OCI-LY1 (cell line): Measurements from ENCODE around the gene CCDC40.

Experiments
- H2AFZ ChIP-seq: fragments of 200-600 bp; sonication (generic), shearing (Covaris generic); 2 replicates; pipeline ENCODE4 v1.6.0; 2014; ENCODE audit warnings: antibody characterized with exemption, mild to moderate bottlenecking, low read length
- H3F3A ChIP-seq: fragments of 200-600 bp; sonication (generic), shearing (Covaris generic); 2 replicates; pipeline ENCODE4 v1.6.0; 2014; ENCODE audit warnings: mild to moderate bottlenecking, antibody characterized with exemption, low read length, moderate library complexity; ENCODE audit not compliant: insufficient read depth
- H3K27ac ChIP-seq: fragments of 200-600 bp; sonication (generic); 2 replicates; pipeline ENCODE4 v1.5.1; 2014; ENCODE audit warnings: low read length, mixed run types, mild to moderate bottlenecking, low read depth; ENCODE audit not compliant: poor library complexity, severe bottlenecking
- H3K27me3 ChIP-seq: fragments of 200-600 bp; sonication (generic); 2 replicates; pipeline ENCODE4 v1.6.0; 2014; ENCODE audit warnings: antibody characterized with exemption, mild to moderate bottlenecking, low read length, moderate library complexity; ENCODE audit not compliant: insufficient read depth
- H3K36me3 ChIP-seq: fragments of 200-600 bp; sonication (generic); 2 replicates; pipeline ENCODE4 v1.6.1; 2014; ENCODE audit warnings: mild to moderate bottlenecking, antibody characterized with exemption, low read length, moderate library complexity, mixed read lengths; ENCODE audit not compliant: insufficient read depth
- H3K4me1 ChIP-seq: fragments of 200-600 bp; sonication (generic); 2 replicates; pipeline ENCODE4 v1.5.1; 2014; ENCODE audit warnings: mild to moderate bottlenecking, low read length, moderate library complexity; ENCODE audit not compliant: insufficient read depth, severe bottlenecking
- H3K4me2 ChIP-seq: fragments of 200-600 bp; sonication (generic), shearing (Covaris generic); 2 replicates; pipeline ENCODE4 v1.6.1; 2014; ENCODE audit warnings: low read length
- H3K4me3 ChIP-seq: fragments of 200-600 bp; sonication (generic); 2 replicates; pipeline ENCODE4 v1.5.1; 2014; ENCODE audit warnings: low read length, low read depth, mild to moderate bottlenecking, mixed read lengths; ENCODE audit not compliant: poor library complexity, severe bottlenecking
- H3K79me2 ChIP-seq: fragments of 200-600 bp; shearing (Covaris generic); 2 replicates; pipeline ENCODE4 v1.6.1; 2016; ENCODE audit warnings: mixed run types, low read length, mixed read lengths; ENCODE audit not compliant: insufficient read depth
- H3K9ac ChIP-seq: fragments of 200-600 bp; sonication (generic), shearing (Covaris generic); 2 replicates; pipeline ENCODE4 v1.6.1; 2014; ENCODE audit warnings: mild to moderate bottlenecking, low read length, mixed read lengths
- H3K9me2 ChIP-seq: fragments of 200-600 bp; sonication (generic), shearing (Covaris generic); 2 replicates; pipeline ENCODE4 v1.6.1; 2014; ENCODE audit warnings: low read depth, mild to moderate bottlenecking, low read length, mixed read lengths
- H3K9me3 ChIP-seq: fragments of 200-600 bp; shearing (Covaris generic); 2 replicates; pipeline ENCODE4 v1.6.1; 2014; ENCODE audit warnings: low read length, mixed read lengths
- H4K20me1 ChIP-seq: fragments of 200-600 bp; sonication (generic), shearing (Covaris generic); 2 replicates; pipeline ENCODE4 v1.6.0; 2016; ENCODE audit warnings: mild to moderate bottlenecking, low read length; ENCODE audit not compliant: insufficient read depth
- EZH2 ChIP-seq: fragments of 200-600 bp; sonication (generic), shearing (Covaris generic); IDR thresholded peaks from 2 replicates; pipeline ENCODE4 v1.8.0; 2017; ENCODE audit warnings: borderline replicate concordance, mixed run types, mild to moderate bottlenecking, antibody characterized with exemption, low read length, moderate library complexity, mixed read lengths
- TF ChIP-seq, protein P1 (sequence below): fragments of 200-600 bp; sonication (generic), shearing (Covaris generic); IDR thresholded peaks from 2 replicates; pipeline ENCODE4 v1.5.1; 2017; ENCODE audit warnings: mild to moderate bottlenecking, antibody characterized with exemption, low read length, moderate library complexity, mixed read lengths

CCDC40 gene

DNA sequence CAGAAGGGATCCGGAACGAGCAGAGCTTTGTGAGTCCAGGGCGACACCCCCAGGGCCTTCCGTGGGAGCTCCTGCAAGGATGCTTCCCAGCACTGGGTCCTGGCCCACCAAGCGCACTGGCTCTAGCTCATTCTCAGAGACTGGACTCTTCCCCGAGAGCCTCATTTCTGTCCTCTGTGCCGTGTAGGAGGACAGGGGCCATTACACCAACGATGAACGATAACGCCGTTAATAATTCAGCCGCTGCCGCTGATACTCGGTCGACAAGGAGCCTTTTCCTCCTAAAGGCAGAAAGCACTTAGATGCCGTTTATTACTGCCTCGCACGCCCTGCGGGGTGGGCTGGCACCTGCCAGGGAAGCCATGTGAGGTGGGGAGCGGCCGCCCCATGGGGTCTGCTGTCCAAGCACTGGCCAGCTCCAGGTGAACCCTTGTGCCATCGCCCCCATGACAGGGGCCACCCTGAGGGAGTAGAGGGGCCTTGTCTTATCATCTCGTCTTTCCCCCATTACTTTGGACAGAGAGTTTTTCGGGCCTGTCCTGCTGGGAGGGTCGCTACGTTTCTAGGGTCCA is 34.3 kb upstream of the CCDC40 start:
- no peaks in the 10 kb centered on the region for H3K9me2 ChIP-seq
- H3K4me3 ChIP-seq, result no peak overlapping the region
- no peaks in the 10 kb centered on the region for H3K79me2 ChIP-seq
- H2AFZ ChIP-seq, result no peak overlapping the region
- H3K4me2 ChIP-seq, result no peak overlapping the region
- H3K27me3 ChIP-seq, result peaks cover under 1% of the 10 kb centered on the region; the same call in 1 of the 2 replicates
- no peak overlapping the region for H3K9ac ChIP-seq
- H3K36me3 ChIP-seq, result no peaks in the 10 kb centered on the region
- H3K9me3 ChIP-seq, result no peaks in the 10 kb centered on the region
- H3K27ac ChIP-seq, result no peak overlapping the region
- TF ChIP-seq EZH2, result no peak
- TF ChIP-seq, protein P1, sequence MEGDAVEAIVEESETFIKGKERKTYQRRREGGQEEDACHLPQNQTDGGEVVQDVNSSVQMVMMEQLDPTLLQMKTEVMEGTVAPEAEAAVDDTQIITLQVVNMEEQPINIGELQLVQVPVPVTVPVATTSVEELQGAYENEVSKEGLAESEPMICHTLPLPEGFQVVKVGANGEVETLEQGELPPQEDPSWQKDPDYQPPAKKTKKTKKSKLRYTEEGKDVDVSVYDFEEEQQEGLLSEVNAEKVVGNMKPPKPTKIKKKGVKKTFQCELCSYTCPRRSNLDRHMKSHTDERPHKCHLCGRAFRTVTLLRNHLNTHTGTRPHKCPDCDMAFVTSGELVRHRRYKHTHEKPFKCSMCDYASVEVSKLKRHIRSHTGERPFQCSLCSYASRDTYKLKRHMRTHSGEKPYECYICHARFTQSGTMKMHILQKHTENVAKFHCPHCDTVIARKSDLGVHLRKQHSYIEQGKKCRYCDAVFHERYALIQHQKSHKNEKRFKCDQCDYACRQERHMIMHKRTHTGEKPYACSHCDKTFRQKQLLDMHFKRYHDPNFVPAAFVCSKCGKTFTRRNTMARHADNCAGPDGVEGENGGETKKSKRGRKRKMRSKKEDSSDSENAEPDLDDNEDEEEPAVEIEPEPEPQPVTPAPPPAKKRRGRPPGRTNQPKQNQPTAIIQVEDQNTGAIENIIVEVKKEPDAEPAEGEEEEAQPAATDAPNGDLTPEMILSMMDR, result no peak
- H3F3A ChIP-seq, result no peaks in the 10 kb centered on the region
- no peaks in the 10 kb centered on the region for H4K20me1 ChIP-seq
- H3K4me1 ChIP-seq, result no peaks in the 10 kb centered on the region

DNA sequence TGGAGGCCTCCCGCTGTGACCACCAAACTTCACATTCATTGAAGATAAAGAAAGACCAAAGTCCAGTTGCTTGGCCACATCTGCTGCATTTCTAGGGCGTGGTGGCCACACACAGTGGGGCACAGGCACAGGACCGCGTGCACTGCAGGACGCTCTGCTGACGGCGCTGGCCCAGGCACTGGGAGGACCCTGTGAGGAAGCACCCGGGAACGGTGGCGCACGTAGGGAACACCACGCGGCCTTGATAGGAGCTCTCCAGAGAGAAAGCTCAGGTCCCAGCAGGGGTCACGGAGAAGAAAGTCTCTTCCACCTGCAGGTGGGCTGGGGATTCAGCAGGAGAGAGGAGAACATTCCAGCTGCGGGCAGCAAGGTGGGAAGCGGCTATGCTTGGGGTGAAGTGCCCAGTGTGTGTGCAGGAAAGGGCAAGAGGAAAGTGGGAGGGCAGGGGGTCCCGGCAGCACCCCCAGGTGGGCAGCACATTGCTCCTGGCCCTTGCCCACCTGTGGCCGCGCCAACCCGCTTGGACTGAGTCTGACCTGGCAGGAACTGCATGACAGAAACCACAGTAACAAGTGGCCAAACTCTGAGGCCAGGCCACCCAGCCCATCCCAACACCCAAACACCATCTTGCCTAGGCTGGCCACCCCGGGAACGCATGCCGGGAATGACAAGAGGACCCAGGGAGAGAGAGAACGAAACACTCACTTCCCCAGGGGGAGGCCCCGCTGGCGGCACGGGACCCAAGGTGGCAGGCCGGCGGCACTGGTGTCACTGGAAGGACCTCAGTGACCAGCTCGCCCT is 33.6 kb upstream of the CCDC40 start:
- Histone ChIP-seq H2AFZ (no peak overlapping the region), H3K27me3 (peaks cover 4% of the 10 kb centered on the region; the same call in 1 of the 2 replicates), H4K20me1 (no peaks in the 10 kb centered on the region), H3K27ac (no peak overlapping the region), H3K4me3 (no peak overlapping the region), H3F3A (no peaks in the 10 kb centered on the region), H3K9me2 (no peaks in the 10 kb centered on the region), H3K79me2 (no peaks in the 10 kb centered on the region), H3K9ac (no peak overlapping the region), H3K36me3 (no peaks in the 10 kb centered on the region), H3K9me3 (no peaks in the 10 kb centered on the region), H3K4me1 (no peaks in the 10 kb centered on the region), H3K4me2 (no peak overlapping the region)
- no peak for TF ChIP-seq EZH2
- TF ChIP-seq, protein P1, result no peak

DNA sequence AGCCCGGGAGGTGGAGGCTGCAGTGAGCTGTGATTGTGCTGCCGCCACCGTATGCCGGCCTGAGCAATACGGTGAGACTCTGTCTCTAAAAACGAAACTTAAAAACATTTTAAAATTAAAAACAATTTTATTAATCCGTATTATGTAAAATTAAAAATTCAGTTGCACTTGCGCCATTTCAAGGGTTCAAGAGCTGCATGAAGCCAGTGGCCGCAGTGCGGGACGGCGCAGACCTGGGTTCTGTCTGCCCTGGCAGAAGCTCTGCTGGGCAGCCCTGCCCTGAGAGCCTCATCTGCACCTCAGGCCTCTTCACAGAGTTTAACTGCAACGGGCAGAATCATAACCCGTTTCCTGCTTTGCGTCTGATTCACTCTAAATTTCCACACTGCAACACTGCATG is 32.5 kb upstream of the CCDC40 start:
- H4K20me1 ChIP-seq, result no peaks in the 10 kb centered on the region
- H3K9ac ChIP-seq, result no peak overlapping the region
- TF ChIP-seq EZH2, result no peak
- TF ChIP-seq, protein P1, result no peak
- H3K4me3 ChIP-seq, result no peak overlapping the region
- peaks cover 4% of the 10 kb centered on the region; the same call in 1 of the 2 replicates for H3K27me3 ChIP-seq
- no peaks in the 10 kb centered on the region for H3K79me2 ChIP-seq
- H3K9me3 ChIP-seq, result no peaks in the 10 kb centered on the region
- no peak overlapping the region for H3K27ac ChIP-seq
- no peak overlapping the region for H2AFZ ChIP-seq
- no peak overlapping the region for H3K4me2 ChIP-seq
- H3K4me1 ChIP-seq, result no peaks in the 10 kb centered on the region
- no peaks in the 10 kb centered on the region for H3F3A ChIP-seq
- H3K9me2 ChIP-seq, result no peaks in the 10 kb centered on the region
- no peaks in the 10 kb centered on the region for H3K36me3 ChIP-seq
